Tibial artery (tissue), 4 donors: ENCODE results near the gene MAEA.
A peak's percentile ranks its signal among the peaks of the same experiment; 100 is the strongest.

ENCODE experiments used
- DNase-seq, 2 donors: peaks; one replicate each; pipeline ENCODE4 v3.0.0-alpha.2; 2019
- H3K27ac ChIP-seq, 2 donors: fragments of 200-600 bp; sonication (generic) in 1 of 2; 1 replicate in 1 of 2; 2 replicates in 1 of 2; pipeline ENCODE4 v1.5.1; 2018 to 2019; ENCODE audit warnings: mild to moderate bottlenecking in 1 of 2
- H3K27me3 ChIP-seq, 2 donors: fragments of 200-600 bp; sonication (generic) in 1 of 2; one replicate each; pipeline versions ENCODE4 v1.5.1 to v1.6.0; 2016 to 2019
- H3K36me3 ChIP-seq, 3 donors: fragments of 200-600 bp; sonication (generic) in 2 of 3; one replicate each; pipeline ENCODE4 v1.5.1; 2016 to 2019; ENCODE audit warnings: mild to moderate bottlenecking in 2 of 3
- H3K4me1 ChIP-seq, 4 donors: fragments of 200-600 bp; sonication (generic) in 2 of 4; 1 replicate in 3 of 4; 2 replicates in 1 of 4; pipeline ENCODE4 v1.5.1; 2016 to 2019
- H3K4me3 ChIP-seq, 2 donors: fragments of 200-600 bp; sonication (generic) in 1 of 2; 1 replicate in 1 of 2; 2 replicates in 1 of 2; pipeline ENCODE4 v1.5.1; 2018 to 2019; ENCODE audit warnings: mild to moderate bottlenecking in 2 of 2
- H3K9me3 ChIP-seq, 3 donors: fragments of 200-600 bp; sonication (generic) in 1 of 3; one replicate each; pipeline ENCODE4 v1.5.1; 2016 to 2019
- CTCF ChIP-seq, 2 experiments: fragments of 200-600 bp in 1 of 2; fragments of 450-650 bp in 1 of 2; IDR thresholded peaks; one replicate each; pipeline ENCODE4 v1.5.1; 2017 to 2019; ENCODE audit warnings: antibody characterized with exemption in 2 of 2, mild to moderate bottlenecking in 1 of 2, moderate library complexity in 1 of 2
- intact Hi-C: fragments of 100-400 bp; cut with DNase I; formaldehyde crosslinking; loops from one replicate; pipeline ENCODE4 v1.15.0; 2023; ENCODE audit warnings: low total_unique reads

Gene MAEA

DNA sequence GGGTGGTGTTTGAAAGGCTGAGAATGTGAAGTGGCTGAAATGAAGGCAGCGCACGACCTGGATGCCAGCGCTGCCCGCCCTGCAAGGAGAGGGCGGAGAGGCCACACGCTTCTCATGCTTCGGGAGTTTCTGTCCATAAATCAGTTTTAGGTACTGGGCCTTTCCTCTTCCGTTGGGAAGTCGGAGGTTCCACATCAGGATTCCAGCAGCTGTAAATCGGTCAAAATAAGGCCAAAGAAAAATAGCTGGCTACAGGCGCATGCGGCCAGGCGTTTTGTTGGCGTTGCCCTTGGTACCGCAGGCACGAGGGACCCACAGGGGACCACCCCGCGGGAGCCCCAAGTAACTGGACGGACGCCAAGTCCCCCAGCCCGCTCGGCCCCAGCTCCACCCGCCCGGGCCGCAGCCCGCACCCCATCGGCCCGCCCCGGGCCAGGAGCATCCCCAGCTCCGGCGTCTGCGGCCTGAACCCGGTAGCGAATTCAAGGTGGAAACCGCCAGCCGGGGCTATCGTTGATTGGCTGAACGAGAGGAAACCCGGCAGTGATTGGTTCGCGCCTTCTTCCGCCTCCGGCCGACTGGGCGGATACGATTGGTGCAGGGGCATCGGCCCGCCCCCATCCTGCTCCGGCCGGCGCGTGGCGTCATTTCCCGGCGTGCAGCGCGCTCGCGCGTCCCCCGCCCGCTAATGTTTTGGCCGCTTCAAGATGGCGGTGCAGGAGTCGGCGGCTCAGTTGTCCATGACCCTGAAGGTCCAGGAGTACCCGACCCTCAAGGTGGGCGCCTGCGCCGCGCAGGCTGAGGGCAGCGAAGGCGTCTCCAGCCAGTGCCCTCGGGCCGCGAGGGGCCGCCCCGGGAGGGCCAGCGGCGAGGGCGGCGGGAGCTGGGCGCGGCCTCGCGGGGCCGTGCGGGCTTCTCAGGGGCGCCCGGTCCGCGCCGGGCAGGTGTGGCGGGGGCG, at the start of gene MAEA:
MAEA (plus strand) TSS at position 685 of the 958 bp plus-strand sequence; CDS start at position 708, 23 bp downstream.
- Histone ChIP-seq H3K9me3 (no peaks in the 10 kb centered on the region), H3K4me3 (peak within 1 kb of the TSS; percentile 78 to 85), H3K4me1 (peaks cover 4 to 51% (median 35%) of the 10 kb centered on the region in 4 donors), H3K27me3 (no peaks in the 10 kb centered on the region), H3K27ac (peak within 1 kb of the TSS; percentile 77 to 80), H3K36me3 (no peaks in the 10 kb centered on the region)
- intact Hi-C loops = loop anchor here (1.0 to 5.0 kb wide), 2 partner anchors 42 to 58 kb away; partner anchors contain the start of genes CTBP1 and UVSSA
- peak; percentile 96 to 98 for DNase-seq
- TF ChIP-seq CTCF (IDR thresholded peaks at IDR 0.05) = no peak

DNA sequence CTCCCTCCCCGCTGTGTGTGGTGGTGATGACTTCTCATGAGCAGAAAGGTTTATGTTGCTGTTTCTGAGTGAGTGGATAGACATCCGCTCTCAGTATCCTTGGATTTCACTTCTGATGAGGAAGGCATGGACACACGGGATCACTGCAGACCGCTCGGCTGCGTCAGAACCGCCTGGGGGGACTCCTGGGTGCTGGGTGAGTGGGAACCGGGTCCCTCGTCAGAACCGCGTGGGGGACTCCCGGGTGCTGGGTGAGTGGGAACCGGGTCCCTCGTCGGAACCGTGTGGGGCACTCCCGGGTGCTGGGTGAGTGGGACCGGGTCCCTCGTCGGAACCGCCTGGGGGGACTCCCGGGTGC, 49.8 kb upstream of the MAEA start:
- no peaks in the 10 kb centered on the region for H3K9me3 ChIP-seq
- no peak overlapping the region for H3K4me3 ChIP-seq
- peaks cover 40 to 69% (median 55%) of the 10 kb centered on the region in 3 donors for H3K36me3 ChIP-seq
- H3K27me3 ChIP-seq = no peaks in the 10 kb centered on the region
- intact Hi-C loops = no loop called here
- H3K4me1 ChIP-seq = peaks cover under 1 to 40% (median 28%) of the 10 kb centered on the region in 4 donors
- H3K27ac ChIP-seq = no peak overlapping the region
- DNase-seq = peak in 1 of 2 donors; percentile 47
- no peak for TF ChIP-seq CTCF (IDR thresholded peaks at IDR 0.05)

- peak; percentile 15 to 50 for DNase-seq
- intact Hi-C loops = no loop called here
- TF ChIP-seq CTCF (IDR thresholded peaks at IDR 0.05) = no peak
- no peaks in the 10 kb centered on the region for H3K9me3 ChIP-seq
- peaks cover 30 to 59% (median 45%) of the 10 kb centered on the region in 3 donors for H3K36me3 ChIP-seq
- H3K27ac ChIP-seq = no peak overlapping the region
- peaks cover 6 to 50% (median 38%) of the 10 kb centered on the region in 4 donors for H3K4me1 ChIP-seq
- no peaks in the 10 kb centered on the region for H3K27me3 ChIP-seq
- no peak overlapping the region for H3K4me3 ChIP-seq
Observed at GRCh38 chr4:1240721-1241465, 48.8 kb upstream of the MAEA start.

DNA sequence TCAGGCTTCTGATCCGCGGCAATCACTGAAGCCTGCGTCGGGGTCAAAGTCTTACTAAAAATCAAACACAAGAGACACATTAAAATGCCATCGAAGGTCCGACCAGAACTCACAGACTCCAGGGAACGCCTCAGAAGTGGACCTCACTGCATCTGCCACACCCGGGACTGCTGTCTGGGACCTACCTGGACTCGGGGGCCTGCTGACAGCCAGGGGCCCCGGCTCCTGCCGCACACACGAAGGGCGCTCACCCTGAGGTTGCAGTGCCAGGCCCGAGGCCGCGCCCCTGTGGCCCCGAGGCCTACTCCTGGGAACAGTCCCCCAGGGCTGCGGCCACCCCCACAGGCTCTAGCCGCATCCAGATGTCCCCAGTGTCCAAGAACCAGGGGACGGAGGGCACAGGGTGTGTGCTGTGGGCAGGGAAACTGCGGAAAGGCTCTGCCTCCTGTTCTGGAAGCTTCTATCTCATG, 48.2 kb upstream of the MAEA start:
- no peaks in the 10 kb centered on the region for H3K9me3 ChIP-seq
- peak; percentile 16 to 60 for DNase-seq
- H3K4me3 ChIP-seq = no peak overlapping the region
- H3K36me3 ChIP-seq = peaks cover 24 to 53% (median 39%) of the 10 kb centered on the region in 3 donors
- intact Hi-C loops = no loop called here
- no peaks in the 10 kb centered on the region for H3K27me3 ChIP-seq
- peaks cover 11 to 56% (median 44%) of the 10 kb centered on the region in 4 donors for H3K4me1 ChIP-seq
- TF ChIP-seq CTCF (IDR thresholded peaks at IDR 0.05) = no peak
- no peak overlapping the region for H3K27ac ChIP-seq

DNA sequence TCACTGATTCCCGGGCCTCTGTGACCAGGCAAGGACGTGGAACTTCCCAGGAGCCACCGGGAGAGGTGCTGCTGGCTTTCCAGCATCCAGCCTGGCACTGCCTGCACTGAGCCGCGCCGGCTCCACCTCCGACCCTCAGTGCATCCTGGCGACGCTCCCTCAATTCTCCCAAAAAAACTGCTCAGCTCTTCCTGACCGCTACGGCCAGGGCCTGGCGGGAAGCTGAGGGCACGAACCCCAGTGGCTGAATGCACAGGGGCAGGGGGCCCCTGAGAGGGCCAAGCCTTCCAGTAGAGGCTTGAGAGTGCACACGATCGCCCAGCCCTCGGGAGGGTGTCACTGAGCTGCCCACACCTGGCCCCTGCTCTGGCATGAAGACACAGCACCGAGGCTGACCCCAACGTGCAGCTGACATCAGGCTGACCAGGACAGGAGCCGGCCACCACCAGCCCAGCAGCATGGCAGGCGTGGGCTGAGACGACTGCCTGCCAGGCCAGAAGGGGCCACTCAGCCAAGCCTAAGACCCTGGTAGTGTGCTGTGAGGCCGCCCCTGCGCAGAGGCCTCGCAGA, 47.7 kb upstream of the MAEA start:
- peak; percentile 8 to 40 for DNase-seq
- Histone ChIP-seq H3K4me3 (no peak overlapping the region), H3K36me3 (peaks cover 19 to 48% (median 34%) of the 10 kb centered on the region in 3 donors), H3K9me3 (no peaks in the 10 kb centered on the region), H3K4me1 (peaks cover 15 to 61% (median 49%) of the 10 kb centered on the region in 4 donors), H3K27me3 (no peaks in the 10 kb centered on the region), H3K27ac (no peak overlapping the region)
- intact Hi-C loops = no loop called here
- TF ChIP-seq CTCF (IDR thresholded peaks at IDR 0.05) = no peak
